Inferior parietal cortex (tissue), 1 donor: ENCODE measurements around the gene LIPC.

Source experiments
- DNase-seq: peaks from one replicate; pipeline ENCODE4 v3.0.0-alpha.2; 2016; ENCODE audit errors: extremely low spot score

The LIPC gene

DNA sequence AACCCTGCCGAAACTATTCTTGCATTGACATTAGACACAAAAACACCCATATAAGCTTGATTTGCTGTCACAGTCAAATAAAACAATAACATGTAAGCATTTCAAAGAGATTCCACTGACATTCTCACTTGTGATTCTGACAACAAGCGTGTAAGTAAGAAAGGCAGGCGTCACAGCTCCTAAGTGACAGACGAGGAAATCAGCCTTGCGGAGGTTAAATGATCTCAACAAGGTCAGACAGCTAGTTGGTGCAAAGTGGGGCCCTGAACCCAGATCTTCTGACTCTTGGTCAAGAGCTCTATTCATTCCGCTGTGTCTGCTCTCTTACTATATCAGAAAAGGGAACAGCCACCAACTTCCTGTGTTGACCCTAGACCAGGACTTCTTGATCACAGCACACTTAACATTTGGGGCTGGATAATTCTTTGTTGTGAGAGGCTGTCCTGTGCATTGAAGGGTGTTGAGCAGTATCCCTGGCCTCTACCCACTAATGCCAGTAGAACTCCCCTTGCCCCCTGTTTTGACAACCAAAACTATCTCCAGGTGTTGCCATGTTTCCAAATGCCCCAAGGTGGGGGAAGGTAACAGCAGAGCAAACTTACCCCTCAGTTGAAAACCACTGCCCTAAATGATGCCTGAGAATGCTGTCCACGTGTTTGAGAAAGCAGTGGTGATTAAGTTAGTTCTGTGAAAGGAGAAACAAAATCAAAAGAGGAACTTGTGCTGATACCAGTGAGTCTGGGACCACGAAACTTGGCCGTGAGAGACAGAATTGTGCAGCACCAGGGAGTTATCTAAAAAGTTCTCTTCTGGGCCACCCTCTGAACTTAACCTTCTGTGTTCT lies 86.1 kb downstream of the LIPC start:
- DNase-seq = no peak

DNA sequence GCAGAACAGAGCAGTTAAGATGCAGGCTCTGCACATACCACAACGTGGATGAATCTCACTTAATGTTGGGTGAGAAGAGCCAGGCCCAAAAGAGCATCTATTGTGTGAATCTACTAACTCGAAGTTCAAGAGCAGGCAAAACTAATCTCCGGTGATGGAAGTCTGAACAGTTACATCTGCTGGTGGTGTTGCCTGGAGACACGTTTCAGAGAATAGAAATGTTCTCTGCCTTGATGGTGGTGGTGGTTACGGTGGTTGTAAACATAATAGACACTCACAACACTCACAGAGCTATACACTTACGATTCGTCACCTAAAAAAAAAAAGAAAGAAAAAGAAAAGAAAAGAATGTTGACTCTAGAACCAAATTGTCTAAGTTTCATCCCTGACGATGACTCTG lies 86.8 kb downstream of the LIPC start:
- no peak for DNase-seq

DNA sequence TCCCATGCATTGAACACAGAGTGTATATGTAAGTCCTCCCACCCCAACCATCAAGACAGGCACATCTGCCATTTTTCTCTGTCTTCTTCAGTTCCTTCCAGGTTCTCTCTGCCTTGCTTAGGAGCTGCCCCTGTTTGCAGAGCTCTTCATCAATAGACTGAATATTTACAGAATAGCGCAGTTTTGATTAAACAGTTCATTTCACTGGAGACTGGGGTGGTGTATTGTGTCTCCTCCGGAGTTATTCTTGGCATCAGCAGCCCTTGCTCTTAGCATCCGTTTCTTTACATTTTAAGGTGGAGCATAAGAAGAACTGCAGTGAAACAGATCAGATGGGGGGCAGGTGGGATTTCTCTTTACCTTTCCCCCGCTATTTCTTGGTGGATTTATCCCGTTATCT lies 87.7 kb downstream of the LIPC start:
- DNase-seq = no peak

DNA sequence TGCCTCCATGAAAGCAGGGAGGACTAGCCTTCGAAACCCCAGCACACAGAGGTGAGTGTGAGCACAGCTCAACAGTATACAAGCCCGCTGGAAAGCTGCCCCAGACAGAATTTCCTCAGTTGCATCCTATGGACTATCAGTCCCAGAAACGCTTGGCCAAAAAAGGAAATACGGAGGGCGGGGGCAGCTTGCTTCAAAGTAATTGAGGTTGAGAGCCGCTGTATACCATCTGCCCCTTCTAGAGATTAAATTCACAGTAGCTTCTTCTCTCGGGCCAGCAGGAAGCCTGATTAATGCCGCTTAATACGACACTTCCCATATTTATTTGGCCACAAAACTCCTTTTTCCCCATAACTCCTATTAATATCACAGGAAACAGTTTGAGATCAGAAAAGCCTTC lies 88.7 kb downstream of the LIPC start:
- no peak for DNase-seq

DNA sequence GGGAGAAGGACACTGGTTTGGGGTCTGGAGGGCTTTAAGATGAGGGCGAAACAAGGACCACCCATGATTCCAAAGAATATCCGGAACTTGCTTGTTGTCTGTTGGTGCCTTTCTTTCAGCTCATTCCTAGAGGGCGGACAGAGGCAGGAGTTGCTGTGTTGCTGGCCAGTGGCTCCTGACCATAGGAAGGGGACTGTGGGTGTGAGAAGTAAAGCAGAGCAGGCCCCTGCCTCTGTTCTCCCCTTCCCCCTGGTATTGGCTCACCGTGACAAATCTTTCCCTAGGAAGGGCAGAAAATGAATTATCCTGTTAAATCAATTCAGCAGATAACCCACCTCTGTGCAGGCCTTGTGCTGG lies 89.1 kb downstream of the LIPC start:
- no peak for DNase-seq

DNA sequence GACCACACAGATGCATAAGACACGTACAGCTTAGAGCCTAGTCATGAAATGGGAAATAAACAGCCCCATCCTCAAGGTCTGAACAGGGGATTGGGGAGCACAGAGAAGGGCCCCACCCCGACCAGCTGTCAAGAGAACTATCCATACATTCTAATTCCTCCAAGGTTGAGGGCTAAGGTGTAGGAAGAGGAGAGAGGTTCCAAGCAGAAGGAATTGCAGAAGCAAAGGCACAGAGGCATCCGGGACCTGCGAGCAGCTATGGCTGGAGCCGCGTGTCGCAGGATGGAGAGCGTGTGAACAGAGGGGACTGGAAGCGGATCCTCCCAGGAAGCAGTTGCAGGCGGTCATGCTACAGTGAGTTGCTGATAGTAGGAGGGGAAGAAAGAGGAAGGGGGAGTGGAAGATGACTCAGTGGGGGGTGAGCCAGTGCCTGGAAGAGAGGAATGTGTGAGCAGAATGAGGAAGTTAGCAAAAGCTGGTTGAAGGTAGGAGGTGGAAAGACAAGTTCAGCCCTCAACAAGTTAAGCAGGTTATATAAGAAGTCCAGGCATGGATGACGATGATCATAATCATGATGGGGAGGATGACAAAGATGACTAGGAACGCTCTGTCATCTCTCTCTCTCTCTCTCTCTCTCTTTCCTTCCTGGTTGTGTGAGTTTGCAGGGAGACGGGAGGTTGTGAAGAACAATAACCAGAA lies 89.7 kb downstream of the LIPC start:
- DNase-seq = peak; percentile 58

DNA sequence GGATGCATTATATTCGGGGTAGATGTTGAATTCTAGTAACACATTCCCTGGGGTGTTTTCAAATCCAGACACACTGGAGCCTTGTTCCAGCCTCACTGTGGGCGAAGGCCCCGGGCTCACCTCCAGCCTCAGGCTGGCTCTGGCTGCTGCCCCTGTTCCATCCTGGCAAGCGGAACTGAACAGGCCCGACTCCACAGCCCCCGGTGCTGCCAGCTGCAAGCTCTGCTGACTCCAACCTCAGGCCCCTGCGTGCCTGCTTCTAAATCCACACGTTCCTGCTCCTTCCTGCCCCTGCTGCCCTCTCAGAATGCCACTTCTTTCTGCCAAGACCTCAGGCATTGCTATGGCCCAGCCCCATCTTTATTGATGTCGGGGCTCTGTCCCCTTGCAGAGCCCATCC lies 90.6 kb downstream of the LIPC start:
- DNase-seq = peak; percentile 59

DNA sequence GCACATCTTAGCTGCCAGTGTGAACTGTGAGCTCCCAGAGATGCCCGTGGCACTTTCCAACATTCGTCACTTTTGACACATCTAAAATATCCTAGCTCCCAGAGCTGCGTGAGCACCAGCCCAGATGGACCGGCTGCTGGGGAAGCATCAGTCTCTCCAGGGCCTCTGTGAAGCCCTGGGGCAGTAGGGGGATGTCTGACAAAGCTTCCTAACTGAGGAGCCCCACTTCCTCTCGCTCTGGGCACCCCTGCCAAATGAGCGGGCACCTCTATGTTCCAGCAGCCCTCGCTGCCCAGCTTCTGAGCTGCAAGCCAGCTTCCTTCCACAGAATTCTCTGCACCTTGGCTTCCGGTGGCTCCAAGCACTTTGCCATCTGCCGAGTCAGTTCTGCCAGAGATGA lies 91.1 kb downstream of the LIPC start:
- DNase-seq = peak; percentile 45

DNA sequence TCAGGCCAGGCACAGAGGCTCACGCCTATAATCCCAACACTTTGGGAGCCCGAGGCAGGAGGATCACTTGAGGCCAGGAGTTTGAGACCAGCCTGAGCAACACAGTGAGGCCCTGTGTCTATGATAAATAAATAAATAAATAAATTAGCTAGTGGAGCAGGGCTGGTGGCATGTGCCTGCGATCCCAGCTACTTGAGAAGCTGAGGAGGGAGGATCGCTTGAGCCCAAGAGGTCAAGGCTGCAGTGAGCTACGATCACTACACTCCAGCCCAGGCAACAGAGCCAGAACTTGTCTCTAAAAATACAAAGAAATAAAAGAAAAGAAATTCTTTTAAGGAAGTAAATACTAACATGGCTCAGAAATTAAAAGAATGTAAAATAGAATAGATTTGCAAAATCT lies 91.8 kb downstream of the LIPC start:
- no peak for DNase-seq

DNA sequence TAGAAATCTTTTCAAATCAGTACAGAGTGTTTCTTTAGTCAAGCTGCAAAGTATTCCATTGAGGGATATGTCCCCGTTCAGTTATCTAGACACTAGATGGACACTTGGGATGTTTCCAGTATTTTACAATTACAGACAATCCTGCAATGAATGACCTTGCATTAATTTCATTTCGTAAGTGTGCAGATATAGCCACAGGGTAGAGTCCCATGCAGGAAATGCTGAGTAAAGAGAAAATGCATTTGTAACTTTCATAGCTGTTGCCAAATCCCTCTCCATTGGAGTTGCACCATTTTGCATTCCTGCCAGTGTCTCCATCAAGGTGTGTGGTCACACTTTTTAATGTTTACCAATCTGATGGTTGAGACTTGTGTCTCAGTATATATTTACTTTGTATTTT lies 92.5 kb downstream of the LIPC start:
- no peak for DNase-seq

DNA sequence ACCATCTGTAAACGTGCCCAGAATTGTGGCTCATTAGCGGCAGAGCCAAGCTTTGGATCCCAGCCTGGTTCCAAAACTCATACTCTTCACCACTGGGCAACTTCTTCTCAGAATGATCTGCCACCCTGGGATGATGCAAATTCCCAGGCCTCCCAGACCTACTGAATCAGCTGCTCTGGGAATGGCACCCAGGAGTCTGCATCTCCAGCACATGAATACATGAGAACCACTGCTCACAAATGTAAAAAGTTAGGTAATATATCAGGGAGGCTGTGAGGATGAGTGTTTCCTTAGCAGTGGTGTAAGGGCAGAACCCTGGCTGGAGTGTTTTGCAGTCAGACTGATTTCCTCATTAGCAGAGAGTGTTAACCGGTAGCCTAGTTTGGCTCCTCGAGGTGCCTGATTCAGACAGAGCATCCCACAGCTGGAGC lies 94.2 kb downstream of the LIPC start:
- DNase-seq = no peak

DNA sequence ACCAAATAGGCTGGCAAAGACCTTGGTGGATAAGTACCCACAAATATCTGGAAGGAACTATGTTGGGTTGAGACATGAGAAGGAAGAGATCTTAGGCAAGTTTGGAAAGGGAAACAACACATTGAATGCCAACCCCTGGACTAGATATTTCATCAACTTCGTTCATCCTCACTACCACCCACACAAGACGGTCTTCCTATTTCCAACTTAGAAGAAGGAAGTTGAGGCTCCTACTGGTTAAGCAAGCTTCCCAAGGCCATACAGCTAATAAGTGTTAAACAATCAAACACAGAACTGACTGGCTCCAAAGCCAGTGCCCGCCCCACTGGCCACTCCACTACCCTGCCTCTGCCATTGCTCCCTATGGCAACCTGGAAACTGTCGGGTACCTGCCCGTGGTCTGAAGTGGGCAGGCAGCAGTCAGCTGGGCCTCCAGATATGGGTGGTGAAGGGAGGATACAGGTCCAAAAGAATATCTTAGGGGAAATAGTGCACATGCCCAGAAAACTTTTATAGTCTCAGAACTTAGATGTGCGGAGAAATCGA lies 94.9 kb downstream of the LIPC start:
- no peak for DNase-seq

DNA sequence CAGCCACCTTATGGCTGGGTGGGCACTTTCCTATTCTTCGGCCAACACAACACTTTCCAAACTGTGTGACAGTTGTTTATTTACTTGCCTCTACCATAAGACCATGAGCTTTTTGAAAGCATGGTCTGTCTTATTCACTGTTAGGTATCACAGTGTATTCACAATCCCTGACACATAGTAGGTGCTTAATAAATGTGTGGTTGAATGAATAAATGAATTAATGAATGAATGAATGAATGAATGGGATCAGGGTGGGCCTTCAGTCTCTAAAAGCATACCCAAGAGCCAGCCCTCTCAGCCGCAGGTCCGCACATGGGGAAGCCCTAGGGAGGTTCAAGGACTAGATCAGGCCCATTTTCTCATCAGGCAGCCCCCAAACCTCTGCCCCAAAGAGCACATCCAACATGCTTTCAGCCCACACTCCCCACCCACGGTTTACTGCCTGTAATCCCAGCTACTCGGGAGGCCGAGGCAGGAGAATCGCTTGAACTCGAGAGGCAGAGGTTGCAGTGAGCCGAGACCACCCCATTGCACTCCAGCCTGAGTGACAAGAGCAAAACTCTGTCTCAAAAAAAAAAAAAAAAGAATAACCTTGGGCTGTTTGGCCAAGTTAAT lies 95.9 kb downstream of the LIPC start:
- DNase-seq = no peak

DNA sequence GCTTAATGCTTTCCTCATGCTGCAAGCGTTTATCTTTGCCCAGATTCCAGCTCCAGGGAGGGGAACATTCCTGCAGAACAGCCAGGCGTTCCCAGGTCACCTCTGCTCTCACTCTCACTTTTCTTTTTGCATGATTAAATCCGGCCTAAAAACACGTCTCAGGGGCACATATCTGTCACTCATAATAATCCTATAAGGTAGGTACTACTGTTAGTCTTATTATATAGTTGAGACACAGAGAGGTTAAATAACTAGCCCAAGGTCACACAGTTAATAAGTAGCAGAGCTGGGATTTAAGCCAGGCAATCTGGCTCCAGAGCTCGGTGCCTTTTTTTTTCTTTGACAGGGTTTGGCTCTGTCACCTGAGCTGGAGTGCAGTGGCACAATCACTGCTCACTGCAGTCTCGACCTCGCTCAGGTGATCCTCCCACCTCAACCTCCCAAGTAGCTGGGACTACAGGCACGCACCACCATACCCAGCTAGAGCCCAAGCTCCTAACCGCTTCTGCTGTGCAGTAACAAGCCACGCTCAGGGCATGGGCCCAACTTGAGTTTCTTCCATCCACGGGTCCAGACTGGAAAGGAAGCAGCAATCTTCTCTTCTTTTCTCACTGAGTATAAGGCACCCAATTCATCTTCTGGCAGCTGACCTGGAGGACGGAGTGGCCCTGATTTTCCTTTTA lies 96.5 kb downstream of the LIPC start:
- DNase-seq = no peak

DNA sequence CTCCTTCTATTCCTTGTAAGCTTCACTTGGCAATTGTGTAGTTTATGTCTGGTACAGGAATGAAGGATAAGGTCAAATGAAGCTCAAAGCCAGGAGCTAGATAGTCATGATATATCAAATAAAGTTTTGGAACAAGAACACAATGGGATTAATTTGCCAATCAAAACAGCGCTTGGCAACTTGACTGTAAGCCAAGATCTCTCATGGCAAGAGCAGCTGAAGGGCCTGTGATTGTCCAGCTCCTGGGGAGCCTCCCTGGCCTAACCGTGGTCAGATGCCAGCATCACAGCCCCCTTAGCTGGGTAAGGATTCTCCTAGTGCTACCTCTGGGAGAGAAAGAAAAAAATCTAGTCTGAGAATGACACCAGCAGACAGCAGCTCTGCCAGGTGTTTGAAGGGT lies 97.2 kb downstream of the LIPC start:
- no peak for DNase-seq

DNA sequence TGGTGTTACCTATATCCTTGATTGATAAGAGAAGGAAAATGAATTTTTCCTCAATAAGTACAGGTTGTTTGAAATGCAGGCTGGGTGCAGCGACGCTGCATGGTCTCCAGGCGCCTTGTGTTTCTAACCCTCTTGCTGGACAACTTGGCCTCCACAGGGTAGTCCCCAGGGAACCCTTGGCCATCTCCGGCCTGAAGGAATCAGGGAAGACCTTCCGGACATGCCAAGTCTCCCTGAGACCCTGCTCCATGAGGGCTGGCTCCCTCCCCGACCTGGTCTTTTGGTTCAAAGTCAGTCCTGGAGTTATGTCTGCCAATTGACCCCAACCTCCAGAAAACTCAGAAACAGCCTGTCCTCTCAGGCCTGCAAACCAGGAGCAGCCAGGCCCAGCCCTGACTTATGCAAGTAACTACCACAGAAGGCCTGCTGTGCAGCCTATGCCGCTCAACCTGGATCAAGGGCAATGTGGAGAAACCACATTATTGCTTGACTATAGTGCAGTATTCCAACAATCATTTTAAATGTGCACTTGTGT lies 98.3 kb downstream of the LIPC start:
- no peak for DNase-seq

DNA sequence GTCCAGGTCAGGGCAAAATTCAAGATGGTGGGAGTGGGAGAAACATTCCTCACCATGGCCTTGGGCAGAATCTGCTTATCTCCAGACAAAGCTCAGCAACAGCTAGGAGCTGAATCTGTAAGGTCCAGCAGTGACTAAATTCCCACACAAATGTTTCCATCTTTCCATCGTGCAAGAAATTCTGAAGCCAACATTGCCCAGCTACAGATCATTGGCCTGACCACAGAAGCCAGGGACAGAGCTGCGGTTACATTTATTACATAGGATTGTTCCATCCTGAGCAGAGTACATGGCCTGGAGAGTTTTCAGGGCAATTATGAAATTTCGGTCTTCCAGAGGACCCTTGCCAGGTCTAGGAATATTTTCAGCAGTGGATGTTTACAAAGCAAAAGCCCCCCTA lies 100.3 kb downstream of the LIPC start:
- no peak for DNase-seq

DNA sequence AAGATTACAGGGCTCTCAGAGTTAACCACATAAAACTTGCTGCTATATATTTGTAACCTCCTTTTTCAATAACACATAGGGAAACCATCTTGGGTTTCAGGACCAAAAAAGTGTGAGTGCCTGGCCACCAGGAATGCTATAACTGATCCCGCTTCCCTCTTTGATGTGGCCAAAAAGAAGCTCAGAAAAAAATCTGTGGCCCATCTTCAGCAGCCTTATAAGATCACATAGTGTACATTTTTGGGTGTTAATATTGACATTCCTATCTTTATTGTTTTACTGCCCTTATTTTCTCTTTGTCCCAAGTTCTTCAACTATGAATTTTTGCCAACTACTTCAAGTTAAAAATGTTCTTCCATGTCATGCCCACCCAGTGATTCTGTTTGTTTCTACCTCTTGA lies 102.8 kb downstream of the LIPC start:
- no peak for DNase-seq

DNA sequence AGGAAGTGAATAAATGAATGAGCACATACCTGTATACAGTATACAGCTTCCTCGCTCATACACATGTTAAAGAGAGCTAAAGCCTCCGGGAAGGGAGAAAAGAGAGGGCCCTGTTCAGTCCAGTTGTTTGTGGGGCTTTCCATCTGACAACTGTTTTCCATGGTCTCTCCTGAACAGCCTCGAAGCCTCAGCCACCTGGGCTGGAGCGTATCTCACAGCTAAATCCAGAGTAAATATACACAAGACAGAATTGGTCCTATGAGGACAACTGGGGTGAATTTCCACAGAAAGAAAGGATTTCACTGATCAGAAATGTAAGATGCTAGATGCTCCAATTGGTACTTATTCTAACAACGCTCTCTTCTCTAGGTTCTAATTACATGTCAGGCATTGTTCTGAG lies 103.5 kb downstream of the LIPC start:
- no peak for DNase-seq

DNA sequence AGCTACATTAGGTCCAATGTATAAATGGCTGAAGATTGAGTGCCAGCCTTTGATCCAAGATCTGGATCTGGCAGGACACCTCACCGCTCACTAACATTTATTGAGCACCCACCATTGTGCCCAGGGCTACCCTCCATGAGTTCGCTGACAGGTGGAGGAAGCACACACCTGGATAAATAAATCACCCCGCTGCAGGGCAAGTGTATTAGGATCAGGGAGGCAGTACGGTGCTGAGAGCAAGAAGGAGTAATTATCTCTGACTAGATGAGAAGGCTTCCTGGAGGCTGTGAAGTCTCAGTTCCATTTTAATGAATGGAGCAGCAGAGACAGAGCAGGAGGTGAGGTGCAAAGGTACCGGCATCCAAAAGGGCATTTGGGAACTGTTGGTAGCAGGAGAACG lies 104.1 kb downstream of the LIPC start:
- no peak for DNase-seq

DNA sequence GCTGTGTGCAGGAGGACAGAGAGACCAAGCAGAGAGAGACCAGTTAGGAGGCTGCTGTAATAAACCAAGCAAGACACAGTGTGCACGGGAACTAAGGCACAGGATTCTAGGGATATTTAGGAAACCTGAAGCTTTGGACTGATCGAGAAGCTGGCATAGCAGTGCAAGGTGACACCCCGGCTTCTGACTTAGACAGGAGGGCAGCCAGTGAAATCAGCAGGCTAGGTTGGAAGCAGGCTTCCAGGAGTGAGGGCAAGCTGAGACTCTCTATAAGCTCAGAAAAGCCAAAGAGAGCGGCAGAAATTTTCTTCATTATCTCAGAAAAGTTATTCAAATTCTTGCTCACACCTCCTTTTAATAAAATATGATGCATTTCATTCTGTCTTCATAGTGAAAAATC lies 104.6 kb downstream of the LIPC start:
- DNase-seq = no peak

DNA sequence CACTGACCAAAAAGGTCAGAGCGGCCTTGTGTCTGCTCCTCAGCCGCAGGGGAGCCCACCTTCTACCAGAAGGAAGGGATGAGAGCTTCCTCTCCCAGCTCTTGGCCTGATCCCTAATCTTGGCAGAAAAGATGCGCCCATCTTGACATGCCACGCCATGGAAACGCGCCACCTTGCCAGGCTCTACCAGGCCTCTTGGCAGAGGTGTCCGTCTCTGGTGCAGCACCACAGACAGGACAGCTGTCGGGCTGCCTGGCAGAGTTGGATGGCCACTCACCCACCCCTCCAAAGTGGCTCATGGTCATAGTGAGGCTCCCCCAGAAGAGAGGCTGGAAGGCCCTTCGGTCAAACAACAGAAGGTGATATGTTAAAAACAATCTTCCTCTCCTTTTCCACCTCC lies 105.2 kb downstream of the LIPC start:
- no peak for DNase-seq
